ENCODE results near the gene IPO13. TPM values are rescaled to one million over a fixed set of nuclear protein-coding genes. Genes with fewer than 3 reads are reported as not detected.

Gene IPO13
- total RNA-seq, 2 experiments from 2014 or later: 6.3 to 7.4 TPM

DNA sequence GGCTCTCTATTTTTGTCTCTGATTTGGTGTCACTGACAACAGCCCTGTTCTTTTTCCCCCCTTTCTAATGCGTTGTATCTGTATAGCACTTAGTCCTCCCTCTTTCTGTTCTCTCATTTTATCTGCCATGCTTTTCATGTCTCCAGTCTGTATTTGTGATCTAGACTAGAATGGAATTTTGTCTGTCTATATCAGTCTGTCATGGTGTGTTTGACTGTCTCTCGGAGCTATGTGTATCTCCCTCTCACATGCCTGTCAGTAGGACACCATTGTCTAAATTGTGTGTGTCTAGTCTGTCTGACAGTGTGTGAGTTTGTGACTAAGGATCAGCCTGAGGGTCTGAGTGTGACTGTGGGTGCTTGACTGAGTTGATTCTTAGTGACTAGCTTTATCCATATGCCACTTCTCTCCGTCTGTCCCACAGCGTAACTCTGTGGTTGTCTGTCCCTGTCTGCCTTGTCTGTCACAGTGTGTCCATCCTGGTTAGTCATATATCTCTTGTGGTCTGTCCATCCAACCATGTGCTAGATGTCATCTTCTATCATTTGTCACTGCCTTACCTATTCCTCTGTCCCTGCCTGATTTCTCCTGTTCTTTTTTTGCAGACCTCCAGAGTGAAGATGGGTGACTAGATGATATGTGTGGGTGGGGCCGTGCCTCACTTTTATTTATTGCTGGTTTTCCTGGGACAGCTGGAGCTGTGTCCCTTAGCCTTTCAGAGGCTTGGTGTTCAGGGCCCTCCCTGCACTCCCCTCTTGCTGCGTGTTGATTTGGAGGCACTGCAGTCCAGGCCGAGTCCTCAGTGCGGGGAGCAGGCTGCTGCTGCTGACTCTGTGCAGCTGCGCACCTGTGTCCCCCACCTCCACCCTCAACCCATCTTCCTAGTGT lies 30.9 kb downstream of the IPO13 start:
- Mint-ChIP-seq H3K27me3 (peaks cover 13% of the 10 kb centered on the region), H3K4me3 (peak overlapping the region; percentile 96), H3K9me3 (no peaks in the 10 kb centered on the region), H3K27ac (no peak overlapping the region), H3K4me1 (ENCODE audit: low read depth) (peaks cover 57% of the 10 kb centered on the region), H3K36me3 (ENCODE audit: low read depth) (peaks cover 50% of the 10 kb centered on the region)
- ChIA-PET CTCF (no interaction called here), POLR2A (no interaction called here)
- H3K4me3 ChIP-seq (ENCODE audit: low read length): no peak overlapping the region
- peaks cover 25% of the 10 kb centered on the region for H3K36me3 ChIP-seq (ENCODE audit: insufficient read depth, low read length)
- TF ChIP-seq, protein P1, sequence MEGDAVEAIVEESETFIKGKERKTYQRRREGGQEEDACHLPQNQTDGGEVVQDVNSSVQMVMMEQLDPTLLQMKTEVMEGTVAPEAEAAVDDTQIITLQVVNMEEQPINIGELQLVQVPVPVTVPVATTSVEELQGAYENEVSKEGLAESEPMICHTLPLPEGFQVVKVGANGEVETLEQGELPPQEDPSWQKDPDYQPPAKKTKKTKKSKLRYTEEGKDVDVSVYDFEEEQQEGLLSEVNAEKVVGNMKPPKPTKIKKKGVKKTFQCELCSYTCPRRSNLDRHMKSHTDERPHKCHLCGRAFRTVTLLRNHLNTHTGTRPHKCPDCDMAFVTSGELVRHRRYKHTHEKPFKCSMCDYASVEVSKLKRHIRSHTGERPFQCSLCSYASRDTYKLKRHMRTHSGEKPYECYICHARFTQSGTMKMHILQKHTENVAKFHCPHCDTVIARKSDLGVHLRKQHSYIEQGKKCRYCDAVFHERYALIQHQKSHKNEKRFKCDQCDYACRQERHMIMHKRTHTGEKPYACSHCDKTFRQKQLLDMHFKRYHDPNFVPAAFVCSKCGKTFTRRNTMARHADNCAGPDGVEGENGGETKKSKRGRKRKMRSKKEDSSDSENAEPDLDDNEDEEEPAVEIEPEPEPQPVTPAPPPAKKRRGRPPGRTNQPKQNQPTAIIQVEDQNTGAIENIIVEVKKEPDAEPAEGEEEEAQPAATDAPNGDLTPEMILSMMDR (IDR thresholded peaks at IDR 0.05): no peak
- peaks cover 54% of the 10 kb centered on the region for H3K4me1 ChIP-seq (ENCODE audit: insufficient read depth, low read length)
- H3K27me3 ChIP-seq (ENCODE audit: control insufficient read depth in 1 of 2, insufficient read depth in 2 of 2, low read length in 2 of 2): peaks cover 5 to 7% of the 10 kb centered on the region in 2 experiments
- ATAC-seq (ENCODE audit: poor library complexity) (no peak), DNase-seq (no peak)
- intact Hi-C loops (cut with DNase I, micrococcal nuclease): loop anchor here in 1 of 2 experiments (5.0 to 10.0 kb wide), 5 partner anchors 377 to 1210 kb away; partner anchors contain the start of genes C1orf50, CDC20, CFAP57 and EBNA1BP2
- H3K27ac ChIP-seq (ENCODE audit: low read depth in 1 of 2, low read length in 2 of 2): no peak overlapping the region
- H3K9me3 ChIP-seq (ENCODE audit: control insufficient read depth in 1 of 2, insufficient read depth in 1 of 2, low read length in 2 of 2): no peaks in the 10 kb centered on the region

DNA sequence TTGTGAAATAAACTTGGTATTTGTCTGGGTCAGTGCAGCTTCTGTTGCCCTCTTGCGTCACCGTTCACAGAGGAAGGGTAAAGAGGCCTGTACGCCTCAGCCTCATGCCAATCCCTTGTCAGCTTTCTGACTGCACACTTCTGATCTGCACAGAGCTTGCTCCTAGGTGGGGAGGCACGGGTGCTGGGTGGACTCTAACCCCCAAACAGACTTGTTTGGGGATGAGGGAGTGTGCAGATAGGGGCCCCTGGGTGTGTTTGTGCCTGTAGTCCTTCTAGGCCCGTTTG lies 31.5 kb downstream of the IPO13 start:
- ChIA-PET POLR2A (interaction anchor here (0.9 kb wide), 1 partner anchor 31 kb away, joined by 3 read pairs; no protein-coding TSS in a partner anchor), CTCF (no interaction called here)
- H3K4me1 ChIP-seq (ENCODE audit: insufficient read depth, low read length): peaks cover 54% of the 10 kb centered on the region
- peaks cover 13% of the 10 kb centered on the region for H3K27me3 Mint-ChIP-seq
- H3K4me1 Mint-ChIP-seq (ENCODE audit: low read depth): peaks cover 53% of the 10 kb centered on the region
- no peak overlapping the region for H3K27ac ChIP-seq (ENCODE audit: low read depth in 1 of 2, low read length in 2 of 2)
- peaks cover 50% of the 10 kb centered on the region for H3K36me3 Mint-ChIP-seq (ENCODE audit: low read depth)
- no peaks in the 10 kb centered on the region for H3K9me3 ChIP-seq (ENCODE audit: control insufficient read depth in 1 of 2, insufficient read depth in 1 of 2, low read length in 2 of 2)
- H3K27ac Mint-ChIP-seq: no peak overlapping the region
- peak overlapping the region; percentile 96 for H3K4me3 Mint-ChIP-seq
- H3K9me3 Mint-ChIP-seq: no peaks in the 10 kb centered on the region
- ATAC-seq (ENCODE audit: poor library complexity): no peak
- TF ChIP-seq, protein P1 (IDR thresholded peaks at IDR 0.05): no peak
- DNase-seq: no peak
- peaks cover 25% of the 10 kb centered on the region for H3K36me3 ChIP-seq (ENCODE audit: insufficient read depth, low read length)
- peaks cover 5 to 7% of the 10 kb centered on the region in 2 experiments for H3K27me3 ChIP-seq (ENCODE audit: control insufficient read depth in 1 of 2, insufficient read depth in 2 of 2, low read length in 2 of 2)
- no peak overlapping the region for H3K4me3 ChIP-seq (ENCODE audit: low read length)
- intact Hi-C loops (cut with DNase I, micrococcal nuclease): loop anchor here in 1 of 2 experiments (5.0 to 10.0 kb wide), 5 partner anchors 377 to 1211 kb away; partner anchors contain the start of genes C1orf50, CDC20, CFAP57 and EBNA1BP2

DNA sequence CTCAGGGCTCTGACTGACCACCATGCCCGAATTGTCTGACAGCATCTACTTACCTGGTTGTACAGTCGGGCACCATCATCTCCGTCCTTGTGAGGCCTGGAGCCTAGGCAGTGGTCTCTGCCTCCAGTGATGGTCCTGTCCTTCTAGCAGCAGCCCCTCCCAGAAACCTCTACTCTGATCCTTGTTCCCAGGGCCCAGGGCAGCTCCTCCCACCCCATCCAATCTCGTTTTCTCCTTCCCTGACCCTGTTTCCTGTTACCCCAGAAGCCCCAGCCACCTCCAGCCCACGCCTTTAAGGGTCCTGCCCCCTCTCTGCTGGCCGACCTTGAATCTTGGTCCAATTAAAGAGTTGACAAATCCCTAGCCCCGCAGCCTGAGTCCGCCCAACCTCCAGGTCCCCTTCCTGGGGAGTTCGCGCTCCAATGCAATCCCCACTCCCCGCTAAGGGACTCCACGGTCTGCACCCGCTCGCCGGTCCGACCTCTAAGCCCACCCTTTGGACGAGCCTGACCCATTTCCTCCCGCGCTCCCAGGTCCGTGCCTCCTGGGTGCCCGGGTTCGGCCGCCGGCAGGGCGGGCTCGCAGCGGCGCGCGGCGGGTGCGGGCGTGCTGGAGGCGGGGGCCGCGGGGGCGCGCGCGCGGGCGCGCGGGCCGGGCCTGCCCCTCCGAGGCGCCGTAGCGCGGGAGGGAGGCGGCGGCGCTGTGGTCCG lies 32.0 kb downstream of the IPO13 start, which contains the start of gene B4GALT2:
B4GALT2 (plus strand) TSS at position 660 of the 710 bp plus-strand sequence. CDS start 1,951 bp downstream, outside the sequence.
- H3K36me3 Mint-ChIP-seq (ENCODE audit: low read depth): peaks cover 50% of the 10 kb centered on the region
- CTCF ChIA-PET: no interaction called here
- POLR2A ChIA-PET: interaction anchor here (0.9 kb wide), 1 partner anchor 31 kb away, joined by 3 read pairs; no protein-coding TSS in a partner anchor
- no peak within 1 kb of the TSS for H3K27ac ChIP-seq (ENCODE audit: low read depth in 1 of 2, low read length in 2 of 2)
- TF ChIP-seq, protein P1 (IDR thresholded peaks at IDR 0.05): no peak
- intact Hi-C loops (cut with DNase I, micrococcal nuclease): loop anchor here in 1 of 2 experiments (5.0 to 10.0 kb wide), 5 partner anchors 376 to 1211 kb away; partner anchors contain the start of genes C1orf50, CDC20, CFAP57 and EBNA1BP2
- H3K9me3 ChIP-seq (ENCODE audit: control insufficient read depth in 1 of 2, insufficient read depth in 1 of 2, low read length in 2 of 2): no peaks in the 10 kb centered on the region
- H3K4me1 Mint-ChIP-seq (ENCODE audit: low read depth): peaks cover 48% of the 10 kb centered on the region
- peak within 1 kb of the TSS; percentile 43 for H3K4me3 ChIP-seq (ENCODE audit: low read length)
- DNase-seq (peak in 7 of 14 experiments; percentile 15 to 61 (median 38)), ATAC-seq (ENCODE audit: poor library complexity) (no peak)
- no peak within 1 kb of the TSS for H3K27ac Mint-ChIP-seq
- peaks cover 25% of the 10 kb centered on the region for H3K36me3 ChIP-seq (ENCODE audit: insufficient read depth, low read length)
- peak within 1 kb of the TSS; percentile 96 for H3K4me3 Mint-ChIP-seq
- no peaks in the 10 kb centered on the region for H3K9me3 Mint-ChIP-seq
- peaks cover 5 to 7% of the 10 kb centered on the region in 2 experiments for H3K27me3 ChIP-seq (ENCODE audit: control insufficient read depth in 1 of 2, insufficient read depth in 2 of 2, low read length in 2 of 2)
- H3K4me1 ChIP-seq (ENCODE audit: insufficient read depth, low read length): peaks cover 51% of the 10 kb centered on the region
- peaks cover 13% of the 10 kb centered on the region for H3K27me3 Mint-ChIP-seq

Measured in CD4-positive, alpha-beta T cell (primary cell).